HG03378 (cell line): Measurements from ENCODE around the gene PIGZ.

Experiments used
- ATAC-seq: cut with Tn5 transposase; IDR thresholded peaks from one replicate; pipeline ENCODE4 v1.9.1; 2021; ENCODE audit warnings: mild to moderate bottlenecking, moderate library complexity; ENCODE audit not compliant: unreplicated experiment

The PIGZ gene

DNA sequence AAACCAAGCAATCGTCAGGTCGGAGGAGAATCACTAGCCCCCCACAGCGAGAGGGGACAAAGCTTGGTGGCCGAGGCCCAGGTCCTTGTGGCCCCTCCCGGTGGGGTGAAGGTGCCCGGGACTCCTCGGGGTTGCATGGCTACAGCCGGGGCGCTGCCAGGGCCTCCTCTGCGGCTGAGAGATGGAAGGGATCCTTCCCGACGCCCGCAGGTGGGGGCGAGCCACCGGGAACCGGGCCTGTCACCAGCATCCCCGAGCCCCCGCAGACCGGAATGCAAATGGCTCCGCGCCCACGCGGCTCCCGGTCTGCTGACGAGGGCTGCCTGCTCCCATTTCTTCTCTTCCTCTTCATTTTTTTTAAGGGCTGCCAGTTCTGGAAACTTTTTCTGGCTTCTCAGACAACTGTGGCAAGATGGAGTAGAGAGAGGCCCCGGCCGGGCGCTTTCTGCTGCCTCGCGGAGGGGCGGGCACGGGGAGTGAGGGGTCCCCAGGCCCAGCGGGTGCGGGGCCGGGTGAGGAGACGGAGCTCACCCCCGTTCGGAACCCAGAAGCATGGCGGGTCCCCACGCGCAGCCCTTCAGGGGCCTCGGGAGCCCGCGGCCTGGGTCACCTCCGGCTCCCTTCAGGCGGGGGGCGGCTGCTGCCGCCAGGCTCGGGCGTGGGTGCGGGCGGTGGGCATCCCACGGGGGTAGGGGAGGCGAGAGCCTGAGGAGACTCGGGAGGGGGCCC is 33.5 kb upstream of the PIGZ start:
- ATAC-seq = no peak

DNA sequence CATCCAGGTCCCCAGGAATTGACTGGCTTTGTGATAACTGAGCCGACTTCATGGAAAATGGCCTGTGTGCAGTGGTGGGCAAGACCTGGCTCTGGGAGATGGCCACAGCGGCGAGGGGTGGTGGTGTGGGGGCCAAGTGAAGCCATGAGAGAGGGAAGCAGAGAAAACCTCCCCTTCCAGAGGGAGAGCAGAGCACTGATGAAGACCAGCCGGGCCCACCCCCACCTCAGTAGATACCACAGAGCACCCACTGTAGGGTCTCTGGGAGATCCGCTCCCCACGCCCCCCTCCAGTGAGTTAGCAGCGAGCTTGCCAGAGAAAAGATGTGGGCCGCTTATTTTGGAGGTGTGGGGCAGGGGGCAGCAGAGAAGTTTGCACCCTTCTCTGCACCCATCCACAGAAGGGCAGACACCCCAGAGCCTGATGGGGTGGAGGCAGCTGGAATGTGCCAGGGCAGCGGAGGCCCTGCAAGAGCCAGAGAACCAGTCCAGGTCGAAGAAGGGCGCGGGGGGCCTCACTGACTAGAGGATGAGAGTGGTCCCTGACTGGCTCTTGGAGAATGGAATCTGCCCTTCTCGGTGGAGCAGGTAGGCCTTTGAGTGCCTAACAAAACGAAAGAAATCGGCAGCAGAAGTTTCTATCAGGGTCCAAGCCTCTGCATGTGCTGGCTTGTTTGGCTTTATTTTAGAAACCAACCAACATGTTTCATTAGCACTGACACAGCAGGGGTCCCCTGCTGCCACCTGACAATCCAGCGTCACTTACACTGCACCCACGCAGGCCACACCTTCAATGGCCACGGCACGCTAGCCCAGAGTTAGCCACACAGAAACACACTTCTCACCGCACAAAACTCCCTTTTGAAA is 32.7 kb upstream of the PIGZ start:
- ATAC-seq = no peak

DNA sequence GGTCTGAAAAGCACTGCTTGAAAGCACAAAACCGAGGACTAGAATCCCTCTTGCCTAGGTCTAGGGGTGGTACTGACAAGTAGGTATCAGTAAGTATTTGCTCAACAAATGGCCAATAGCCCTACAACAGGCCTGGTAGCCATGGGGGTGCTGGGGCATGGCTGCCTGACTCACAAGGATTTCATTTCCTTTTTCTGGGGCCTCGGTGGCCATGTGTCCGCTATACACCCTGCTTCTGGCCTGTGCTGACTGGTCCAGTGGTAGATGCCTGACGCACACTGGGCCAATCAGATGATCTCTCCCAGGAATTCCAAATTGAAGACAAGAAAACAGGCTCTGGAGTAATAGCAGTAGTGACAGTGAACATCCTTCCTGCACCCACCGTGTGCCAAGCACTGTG is 31.6 kb upstream of the PIGZ start:
- ATAC-seq = no peak

DNA sequence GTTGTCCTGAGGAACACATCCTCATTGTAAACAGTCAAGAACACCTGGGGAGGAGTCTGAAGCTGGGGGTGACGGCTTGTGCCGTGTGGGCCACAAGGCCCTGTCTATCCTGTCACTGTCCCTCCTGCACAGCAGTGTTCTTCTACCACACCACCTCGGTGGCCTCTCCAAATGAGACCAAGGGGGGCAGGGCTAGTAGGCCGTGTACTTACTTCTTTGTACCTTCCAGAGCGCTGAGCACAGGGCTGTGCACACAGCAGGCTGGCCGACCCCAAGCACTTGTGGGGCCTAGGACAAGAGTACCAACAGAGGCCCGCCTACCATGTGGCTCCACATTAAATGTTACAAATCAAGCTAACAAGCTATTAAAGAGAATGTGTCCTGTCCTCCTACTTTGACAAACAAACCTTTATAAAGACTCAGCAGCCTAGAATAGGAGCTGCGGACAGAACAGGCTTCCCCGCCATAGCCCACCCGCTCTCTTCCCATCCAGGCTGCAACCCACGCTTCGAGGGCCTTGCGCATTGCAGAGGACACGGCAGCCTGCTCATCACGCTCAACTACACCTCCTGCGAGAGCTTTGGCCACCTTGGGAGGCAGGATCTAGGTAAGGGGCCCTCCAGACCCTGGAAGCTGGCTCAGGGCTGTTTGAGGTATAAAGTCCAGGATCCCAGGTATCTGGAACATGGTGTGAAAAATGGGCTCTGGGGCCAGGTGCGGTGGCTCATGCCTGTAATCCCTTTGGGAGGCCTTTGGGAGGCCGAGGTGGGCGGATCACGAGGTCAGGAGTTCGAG is 30.5 kb upstream of the PIGZ start:
- no peak for ATAC-seq

DNA sequence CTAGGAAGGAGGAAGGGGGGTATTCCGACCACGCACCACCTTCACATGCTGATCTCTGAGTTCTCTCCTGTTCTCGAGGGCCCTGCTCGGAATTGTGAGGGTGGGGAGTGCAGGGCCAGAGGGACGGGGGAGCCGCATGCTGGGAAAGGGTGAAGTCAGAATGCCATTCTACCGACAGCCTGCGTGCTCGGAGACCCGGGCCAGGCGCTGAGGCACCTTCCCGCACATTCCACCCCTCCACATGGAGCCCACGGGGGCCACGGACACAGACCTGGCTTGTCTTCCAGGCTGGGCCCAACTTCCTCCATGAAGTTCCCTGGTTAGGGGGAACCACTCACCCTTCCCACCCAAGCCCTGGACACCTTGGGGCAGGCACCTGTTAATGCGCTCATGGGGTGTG is 28.7 kb upstream of the PIGZ start:
- ATAC-seq = no peak

DNA sequence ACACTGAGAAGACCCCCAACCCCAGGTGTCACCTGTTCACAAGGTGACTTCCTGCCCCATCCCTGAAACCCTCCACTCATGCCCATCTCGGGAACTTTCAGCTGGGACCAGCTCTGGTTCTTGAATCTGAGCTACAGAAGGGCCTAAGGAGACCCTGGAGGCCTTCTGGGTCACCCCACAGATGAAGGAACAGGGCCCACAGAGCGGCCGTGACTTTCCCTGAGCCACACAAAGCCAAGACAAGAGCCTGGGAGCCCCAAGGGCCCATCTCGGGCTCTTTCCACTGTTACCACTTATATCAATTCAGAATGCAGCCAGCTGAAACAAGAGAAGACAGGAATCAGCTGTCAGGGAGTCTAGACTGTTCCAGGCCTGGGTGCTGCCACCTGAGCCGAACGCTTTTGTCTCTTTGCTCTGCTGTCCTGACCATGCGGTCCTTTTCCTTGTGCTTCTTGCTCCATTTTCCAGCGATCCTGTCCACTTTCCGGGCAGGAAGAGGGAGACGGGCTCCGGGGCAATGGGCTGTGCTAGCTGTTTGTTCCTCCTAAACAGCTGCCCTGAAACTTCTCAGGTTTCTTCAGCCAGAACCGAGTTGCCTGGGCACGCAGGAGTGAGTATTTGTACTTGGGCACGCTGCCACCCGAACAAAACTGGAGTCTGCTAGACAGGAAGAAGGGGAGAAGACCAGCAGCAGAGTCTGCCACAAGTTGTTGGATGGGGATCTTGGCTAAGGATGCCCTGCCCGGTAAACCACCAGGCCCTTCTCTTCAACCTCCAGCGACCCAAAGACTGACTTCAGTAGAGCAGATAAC is 28.0 kb upstream of the PIGZ start:
- ATAC-seq = no peak

DNA sequence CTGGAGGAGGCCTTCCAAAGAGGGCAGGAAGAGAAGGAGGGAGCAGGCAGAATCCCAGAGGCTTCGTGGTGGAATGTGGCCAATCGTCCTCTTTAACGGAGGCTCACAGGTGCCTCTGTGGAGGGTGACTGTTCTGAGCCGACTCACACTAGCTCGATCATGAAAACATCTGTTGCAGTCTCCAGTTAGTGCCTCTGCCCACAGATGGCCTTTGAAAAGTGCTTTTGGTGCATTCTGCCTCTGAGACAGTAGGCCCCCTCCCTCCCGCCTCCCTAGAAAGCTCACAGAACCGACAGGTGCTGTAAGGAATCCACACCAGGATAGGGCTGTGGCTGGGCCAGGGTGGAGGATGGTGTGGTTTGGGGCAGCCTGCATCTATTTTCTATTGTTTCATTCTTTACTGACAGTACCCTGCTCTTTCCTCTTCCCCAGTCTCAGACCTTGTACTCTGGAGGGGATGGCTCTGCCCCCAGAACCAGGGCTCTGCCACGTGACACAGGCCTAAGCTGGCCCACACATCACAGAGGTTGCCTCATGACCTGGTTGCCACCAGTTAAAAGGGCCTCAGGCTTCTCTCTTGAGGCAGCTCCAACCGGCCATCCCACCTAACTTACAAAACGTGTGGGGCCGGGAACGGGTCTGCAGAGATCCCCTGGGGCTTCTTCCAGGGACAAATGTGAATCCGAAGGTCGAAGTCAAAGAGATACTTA is 27.2 kb upstream of the PIGZ start:
- ATAC-seq = no peak

DNA sequence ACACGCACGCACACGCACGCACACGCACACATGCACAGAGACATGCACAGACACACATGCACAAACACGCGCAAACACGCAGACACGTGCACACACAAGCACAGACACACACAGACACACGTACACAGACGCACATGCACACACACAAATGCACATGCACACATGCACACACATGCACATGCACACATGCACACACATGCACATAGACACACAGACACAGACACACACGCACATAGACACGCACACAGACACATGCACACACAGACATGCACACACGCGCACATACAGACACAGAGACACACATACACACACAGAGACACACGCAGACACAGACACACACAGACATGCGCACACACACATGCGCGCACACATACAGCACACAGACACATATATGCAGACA is 26.4 kb upstream of the PIGZ start:
- no peak for ATAC-seq

DNA sequence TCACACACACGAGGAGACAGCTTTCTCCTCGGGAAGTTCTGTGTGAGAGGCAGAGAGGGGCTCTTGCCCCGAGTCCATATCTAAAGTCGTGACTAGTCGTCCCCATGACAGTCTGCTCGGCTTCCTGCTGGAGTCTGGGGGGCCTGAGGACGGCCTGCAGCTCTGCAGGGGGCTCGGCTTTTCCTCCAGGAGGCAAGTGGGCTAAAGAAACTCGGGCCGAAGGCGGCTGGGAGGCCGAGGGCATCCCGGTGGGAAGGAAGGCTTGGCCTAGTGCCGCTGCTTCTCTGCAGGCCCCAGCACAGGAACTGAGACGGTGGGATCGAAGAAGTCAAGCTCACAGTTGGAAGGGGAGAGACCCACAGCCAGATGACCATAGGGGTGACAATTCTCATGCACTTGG is 25.4 kb upstream of the PIGZ start:
- ATAC-seq = no peak

DNA sequence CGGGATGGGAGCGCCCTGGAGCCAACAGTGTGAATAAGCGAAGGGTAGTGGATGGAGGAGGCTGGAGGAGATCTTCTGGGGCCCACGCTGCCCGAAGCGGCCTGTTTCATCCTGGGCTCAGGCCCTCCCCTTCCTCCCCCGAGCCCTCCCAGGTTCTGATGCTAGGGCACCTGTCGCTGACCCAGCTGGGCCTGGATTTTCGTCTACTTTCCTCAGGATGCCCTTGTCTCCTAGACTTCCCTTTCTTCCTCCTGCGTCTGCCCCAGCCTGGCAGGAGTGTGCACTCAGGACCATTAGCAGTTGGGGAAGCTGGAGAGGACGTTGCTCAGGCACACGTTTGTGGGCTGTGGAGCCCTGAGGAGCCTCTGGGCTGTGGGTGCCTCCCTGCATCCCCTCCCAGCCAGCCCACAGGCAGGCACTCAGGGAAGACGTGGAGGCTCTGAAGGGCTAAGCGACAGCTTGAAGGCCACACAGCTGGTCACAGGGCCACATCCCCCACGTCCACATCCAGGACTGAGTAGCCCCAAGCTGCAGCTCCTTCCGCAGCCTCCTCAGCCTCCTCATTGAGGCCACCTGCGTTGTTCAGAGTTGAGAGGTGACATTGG is 23.9 kb upstream of the PIGZ start:
- ATAC-seq = no peak

DNA sequence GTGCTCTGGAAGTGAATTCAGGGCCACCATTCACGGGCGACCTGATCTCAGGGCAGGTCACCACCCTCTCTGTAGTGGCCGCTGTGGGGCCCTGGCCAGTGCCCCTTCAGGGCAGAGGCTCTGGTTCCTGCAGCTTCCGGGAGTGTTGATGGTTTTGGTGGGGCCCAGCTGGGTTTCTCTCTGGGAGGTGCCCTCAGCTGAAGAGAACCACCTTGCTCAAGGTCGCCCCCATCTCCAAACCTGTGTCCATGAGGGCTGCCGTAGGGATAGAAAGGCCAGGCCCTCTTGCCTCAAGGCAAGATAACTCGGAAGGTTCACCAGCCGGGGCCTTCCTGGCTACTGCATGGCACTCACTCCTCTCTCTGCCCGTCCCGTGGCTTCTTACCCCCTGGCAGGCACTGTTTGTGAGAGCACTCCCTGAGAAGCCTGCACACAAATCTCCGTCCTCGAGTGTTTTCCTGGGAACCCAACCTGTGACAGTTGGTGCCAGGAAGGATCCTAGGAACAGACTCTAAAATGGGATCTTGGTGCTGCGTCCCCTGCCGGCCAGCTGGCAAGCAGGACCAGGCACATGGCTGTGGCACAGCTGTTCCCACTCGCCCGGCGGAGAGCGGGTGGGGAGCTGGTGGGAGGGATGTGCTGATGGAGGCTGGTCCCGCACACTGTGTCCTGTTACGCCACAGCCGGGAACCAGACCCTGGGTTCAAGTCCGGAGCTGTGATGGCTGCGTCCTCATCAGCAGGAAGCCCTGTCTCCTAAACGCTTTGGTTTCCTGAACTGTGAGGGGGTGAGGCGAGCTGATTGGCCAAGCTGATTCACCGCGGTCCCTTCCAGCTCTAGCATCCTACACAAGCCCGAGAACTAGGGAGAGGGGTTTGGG is 23.2 kb upstream of the PIGZ start:
- ATAC-seq = no peak

DNA sequence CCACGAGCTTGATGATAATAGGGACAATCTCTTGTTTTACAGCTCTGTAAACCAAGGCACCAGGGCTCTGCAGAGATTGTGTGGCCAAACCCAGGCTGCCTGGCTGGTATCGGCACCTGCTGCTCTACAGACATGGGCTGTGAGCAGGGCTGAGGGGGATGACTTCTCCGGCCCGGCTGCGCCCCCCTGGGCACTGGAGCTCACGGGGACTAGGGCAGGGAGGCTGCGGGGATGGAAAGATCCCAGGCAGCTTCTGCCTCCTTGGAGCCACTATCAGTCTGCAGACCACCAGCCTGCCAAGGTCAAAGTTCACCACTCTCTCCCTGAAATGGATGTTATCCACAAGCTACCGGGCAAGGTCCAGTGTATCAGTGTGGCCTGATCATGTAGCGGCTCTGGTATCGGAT is 22.0 kb upstream of the PIGZ start:
- no peak for ATAC-seq

DNA sequence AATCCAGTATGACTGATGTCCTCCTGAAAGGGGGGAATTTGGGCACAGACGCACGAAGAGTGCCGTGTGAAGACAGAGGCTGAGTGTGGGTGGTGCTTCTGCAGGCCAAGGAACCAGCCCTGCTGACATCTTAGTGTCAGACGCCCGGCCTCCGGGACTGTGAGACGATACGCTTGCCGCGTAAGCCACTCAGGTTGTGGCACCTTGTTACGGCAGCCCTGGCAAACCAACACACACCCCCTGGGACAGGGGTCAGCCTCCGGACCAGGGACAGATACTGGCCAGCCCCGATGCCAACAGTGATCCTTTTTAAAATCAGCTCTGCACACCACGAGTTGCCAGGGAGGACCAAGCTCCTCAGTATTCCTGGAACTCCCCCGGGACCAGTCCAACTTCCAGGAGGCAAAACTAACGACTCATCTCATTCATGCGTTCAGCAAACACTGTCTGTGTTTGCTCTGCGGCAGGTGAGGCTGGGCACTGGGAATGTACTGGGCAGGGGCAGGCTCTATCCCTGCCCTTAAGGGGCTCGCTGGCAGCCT is 21.2 kb upstream of the PIGZ start:
- no peak for ATAC-seq

DNA sequence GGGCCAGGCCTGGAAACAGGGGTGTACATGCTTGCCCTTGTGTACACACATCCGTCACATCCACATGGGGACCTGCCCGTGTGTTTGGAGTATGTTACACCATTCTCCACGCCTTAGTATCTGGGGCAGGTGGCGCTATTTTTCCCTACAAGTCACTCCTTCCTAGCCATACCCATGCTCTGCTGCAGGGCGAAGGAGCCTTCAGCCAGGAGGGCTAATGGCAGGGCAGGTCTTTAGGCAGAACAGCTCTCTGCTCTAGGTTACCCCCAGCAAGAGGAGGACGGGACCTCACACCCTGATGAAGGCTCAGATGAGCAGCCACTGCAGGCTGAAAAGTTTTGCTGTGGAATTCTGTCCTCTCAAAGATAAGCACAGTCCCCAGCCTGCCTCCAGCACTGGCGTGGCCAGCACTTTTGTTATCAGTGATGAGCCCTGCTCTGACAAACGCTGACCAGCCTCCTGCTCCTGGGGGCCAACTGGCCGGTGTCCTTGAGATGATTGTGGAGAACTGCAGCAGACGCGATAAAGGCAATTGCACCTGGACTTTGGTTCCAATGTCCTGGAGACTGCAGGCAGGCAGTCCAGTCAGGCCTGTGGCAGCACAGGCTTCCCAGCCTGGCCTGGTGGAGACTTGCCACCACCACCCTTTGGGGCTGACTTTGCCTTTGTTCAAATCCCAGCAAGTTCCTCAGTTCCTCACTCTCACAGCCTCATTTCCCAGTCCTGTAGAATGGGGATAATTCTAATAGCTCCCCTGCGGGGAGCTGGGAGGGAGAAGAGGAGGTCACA is 19.8 kb upstream of the PIGZ start:
- ATAC-seq = no peak

DNA sequence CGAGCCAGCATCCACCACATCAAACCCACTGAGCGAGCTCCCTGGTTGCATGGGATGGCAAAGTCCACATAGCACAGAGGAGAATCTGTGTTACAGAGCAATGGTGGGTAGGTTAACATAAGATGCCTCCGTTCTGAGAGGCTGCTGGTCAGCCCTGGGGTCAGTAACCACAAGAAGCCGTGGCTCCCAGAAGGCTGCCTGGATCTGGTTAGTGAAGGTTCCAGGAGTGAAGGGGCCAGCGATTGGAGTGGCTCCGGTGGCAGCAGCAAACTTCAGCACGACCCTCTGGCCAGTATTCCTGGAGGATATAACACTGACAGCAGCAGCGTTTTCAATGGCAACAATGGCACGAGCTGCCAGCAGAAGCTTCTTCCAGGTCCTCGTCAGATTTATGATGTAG is 18.4 kb upstream of the PIGZ start:
- ATAC-seq = no peak

DNA sequence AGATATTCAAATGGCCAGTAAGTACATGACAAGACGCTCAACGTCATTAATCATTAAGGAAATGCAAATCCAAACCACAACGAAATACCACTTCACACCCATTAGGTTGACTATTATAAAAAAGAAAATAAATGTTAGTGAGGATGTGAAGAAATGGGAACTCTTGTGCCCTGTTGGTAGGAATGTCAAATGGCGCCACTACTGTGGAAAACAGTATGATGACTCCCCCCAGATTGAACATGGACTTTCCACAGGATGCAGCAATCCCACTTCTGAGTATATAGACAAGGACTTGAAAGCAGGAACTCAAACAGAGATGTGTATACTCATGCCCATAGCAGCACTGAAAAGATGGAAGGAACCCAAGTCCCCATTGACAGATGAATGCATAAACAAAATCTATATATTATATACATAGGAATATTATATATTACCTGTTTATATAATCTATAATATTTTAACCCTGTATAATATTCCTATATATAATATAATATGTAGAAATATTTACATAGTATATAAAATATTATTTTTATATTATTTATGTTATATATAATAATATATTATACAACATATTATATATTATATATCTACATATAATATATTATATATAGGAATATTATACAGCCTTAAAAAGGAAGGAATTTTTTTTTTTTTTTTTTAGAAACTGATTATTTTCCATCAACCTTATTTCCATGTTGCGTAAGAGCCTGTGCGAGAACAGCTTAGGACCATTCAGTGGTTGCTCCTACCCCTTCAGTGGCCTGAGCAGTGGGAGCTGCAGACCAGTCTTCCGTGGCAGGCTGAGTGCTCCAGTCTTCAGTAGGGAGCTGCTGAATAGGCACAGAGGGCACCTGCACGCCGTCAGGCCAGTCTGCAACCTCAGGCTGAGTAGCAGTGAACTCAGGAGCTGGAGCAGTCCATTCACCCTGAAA is 17.6 kb upstream of the PIGZ start:
- ATAC-seq = no peak

DNA sequence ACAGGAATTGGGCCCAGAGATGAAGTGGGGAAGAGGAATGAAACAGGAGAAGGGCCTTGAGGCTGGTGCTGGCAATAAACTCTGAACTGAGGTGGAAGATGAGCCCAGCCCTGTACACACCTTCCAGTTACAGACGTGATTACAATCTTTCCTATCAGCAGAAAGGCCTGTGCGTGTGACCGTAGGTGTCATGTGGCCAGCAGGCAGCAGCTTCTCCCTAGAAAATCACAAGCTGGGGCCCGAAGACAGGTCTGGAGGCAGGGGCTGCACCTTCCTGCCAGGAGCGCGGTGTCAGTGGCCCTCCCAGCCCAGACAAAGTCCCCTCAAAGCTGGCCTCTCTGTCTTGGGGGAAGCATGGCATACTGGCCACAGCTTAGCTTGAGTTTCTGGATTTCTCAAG is 16.7 kb upstream of the PIGZ start:
- no peak for ATAC-seq
